ENCODE measurements around the gene ERN1. TPM values are rescaled to one million over a fixed set of nuclear protein-coding genes. Genes with fewer than 3 reads are reported as not detected.
A peak's percentile ranks its signal among the peaks of the same experiment; 100 is the strongest.

ERN1 gene
- total and polyA plus RNA-seq, 2 donors (not counting 3 experiments of a cell fraction or from before 2014, with no cell fraction given), result 9.1 to 21.5 TPM

GRCh38 chr17:64153565-64154312 lies 23.8 kb upstream of the ERN1 start:
- no peak overlapping the region for H3K9ac ChIP-seq (replicated peaks; ENCODE audit: extremely low read depth, insufficient read depth, low read length)
- H3K27me3 ChIP-seq (ENCODE audit: control insufficient read depth in 2 of 2, insufficient read depth in 2 of 2, low read length in 2 of 2), result no peaks in the 10 kb centered on the region
- DNase-seq (ENCODE audit: low read depth, low spot score), result no peak
- BruUV-seq (replicated peaks), result no TSS peak
- no peak overlapping the region for H3K4me3 ChIP-seq (replicated peaks in 1 of 3; ENCODE audit: insufficient read depth in 1 of 3, low read depth in 1 of 3, low read length in 3 of 3)
- no peaks in the 10 kb centered on the region for H4K20me1 ChIP-seq (replicated peaks; ENCODE audit: control insufficient read depth, extremely low read depth, insufficient read depth, low read length)
- H3K36me3 ChIP-seq (ENCODE audit: control insufficient read depth in 2 of 2, extremely low read depth in 1 of 2, insufficient read depth in 2 of 2, low read length in 2 of 2), result peaks cover 2 to 4% of the 10 kb centered on the region in 2 experiments
- H3K4me1 ChIP-seq (ENCODE audit: control insufficient read depth, extremely low read depth, insufficient read depth, low read length), result peaks cover 21% of the 10 kb centered on the region
- no peak overlapping the region for H2AFZ ChIP-seq (ENCODE audit: low read depth, low read length)
- no peak overlapping the region for H3K27ac ChIP-seq (ENCODE audit: insufficient read depth, low read depth, low read length)
- FAIRE-seq, result no peak
- dilution Hi-C loops (cut with MboI; ENCODE audit: extremely low pct_ligation_motif_present, low sequenced_read_pairs) (no loop called here), intact Hi-C loops (cut with micrococcal nuclease) (no loop called here)
- H3K9me1 ChIP-seq (replicated peaks; ENCODE audit: control insufficient read depth, extremely low read depth, insufficient read depth, low read length), result no peaks in the 10 kb centered on the region
- ChIA-PET POLR2A (interaction anchor here (0.6 kb wide), 1 partner anchor 133 kb away, joined by 5 read pairs; the partner anchor contains the start of gene ICAM2), CTCF (interaction anchor here (1.3 to 2.2 kb wide), 2 partner anchors 12 to 128 kb away, joined by 3 to 6 read pairs; no protein-coding TSS in a partner anchor)
- no peaks in the 10 kb centered on the region for H3K9me3 ChIP-seq (replicated peaks; ENCODE audit: control insufficient read depth, insufficient read depth, low read length)
- no peak for TF ChIP-seq JUN (IDR thresholded peaks at IDR 0.05; ENCODE audit: borderline replicate concordance, insufficient read depth, insufficient read length, low read depth)
- no peak for TF ChIP-seq POLR2AphosphoS5 (IDR thresholded peaks at IDR 0.05; ENCODE audit: insufficient read depth, low read depth, low read length)
- H3K4me2 ChIP-seq (ENCODE audit: insufficient read depth, low read length), result no peak overlapping the region
- H3K79me2 ChIP-seq (ENCODE audit: control insufficient read depth, insufficient read depth, low read length), result no peaks in the 10 kb centered on the region

GRCh38 chr17:64152428-64153125 lies 22.6 kb upstream of the ERN1 start:
- H3K27me3 ChIP-seq (ENCODE audit: control insufficient read depth in 2 of 2, insufficient read depth in 2 of 2, low read length in 2 of 2), result no peaks in the 10 kb centered on the region
- POLR2A ChIA-PET, result no interaction called here
- no peaks in the 10 kb centered on the region for H3K9me3 ChIP-seq (replicated peaks; ENCODE audit: control insufficient read depth, insufficient read depth, low read length)
- no peaks in the 10 kb centered on the region for H3K9me1 ChIP-seq (replicated peaks; ENCODE audit: control insufficient read depth, extremely low read depth, insufficient read depth, low read length)
- no TSS peak for BruUV-seq (replicated peaks)
- H3K36me3 ChIP-seq (ENCODE audit: control insufficient read depth in 2 of 2, extremely low read depth in 1 of 2, insufficient read depth in 2 of 2, low read length in 2 of 2), result peaks cover 2 to 9% of the 10 kb centered on the region in 2 experiments
- CTCF ChIA-PET, result interaction anchor here (0.7 to 1.7 kb wide), 5 partner anchors 18 to 130 kb away, joined by 3 to 6 read pairs (median 4); no protein-coding TSS in a partner anchor
- H3K4me1 ChIP-seq (ENCODE audit: control insufficient read depth, extremely low read depth, insufficient read depth, low read length), result peaks cover 28% of the 10 kb centered on the region
- no peak overlapping the region for H3K4me2 ChIP-seq (ENCODE audit: insufficient read depth, low read length)
- DNase-seq (ENCODE audit: low read depth, low spot score), result peak; percentile 96
- TF ChIP-seq POLR2A (IDR thresholded peaks at IDR 0.05; ENCODE audit: low read depth, low read length), result no peak
- no peak for TF ChIP-seq EZH2 (IDR thresholded peaks at IDR 0.05; ENCODE audit: borderline replicate concordance, low read depth, low read length, severe bottlenecking)
- TF ChIP-seq POLR2AphosphoS5 (IDR thresholded peaks at IDR 0.05; ENCODE audit: insufficient read depth, low read depth, low read length), result no peak
- TF ChIP-seq MAX (IDR thresholded peaks at IDR 0.05; ENCODE audit: insufficient read depth, insufficient read length), result no peak
- no peak for TF ChIP-seq FOS (IDR thresholded peaks at IDR 0.05; ENCODE audit: borderline replicate concordance, insufficient read depth, low read length)
- TF ChIP-seq GATA2 (IDR thresholded peaks at IDR 0.05; ENCODE audit: insufficient read depth, insufficient read length, low read depth, low read length), result no peak
- TF ChIP-seq MYC (IDR thresholded peaks at IDR 0.05; ENCODE audit: low read depth, low read length), result no peak
- TF ChIP-seq CTCF (IDR thresholded peaks at IDR 0.05; ENCODE audit: extremely low read depth in 1 of 2, insufficient read depth in 1 of 2, low read depth in 1 of 2, low read length in 2 of 2), result no peak
- no peak for TF ChIP-seq JUN (IDR thresholded peaks at IDR 0.05; ENCODE audit: borderline replicate concordance, insufficient read depth, insufficient read length, low read depth)
- H3K27ac ChIP-seq (ENCODE audit: insufficient read depth, low read depth, low read length), result peak overlapping the region; percentile 32
- FAIRE-seq, result no peak
- no peaks in the 10 kb centered on the region for H4K20me1 ChIP-seq (replicated peaks; ENCODE audit: control insufficient read depth, extremely low read depth, insufficient read depth, low read length)
- dilution Hi-C loops (cut with MboI; ENCODE audit: extremely low pct_ligation_motif_present, low sequenced_read_pairs), result no loop called here
- H3K79me2 ChIP-seq (ENCODE audit: control insufficient read depth, insufficient read depth, low read length), result no peaks in the 10 kb centered on the region
- H3K4me3 ChIP-seq (replicated peaks in 1 of 3; ENCODE audit: insufficient read depth in 1 of 3, low read depth in 1 of 3, low read length in 3 of 3), result no peak overlapping the region
- no peak overlapping the region for H2AFZ ChIP-seq (ENCODE audit: low read depth, low read length)
- intact Hi-C loops (cut with micrococcal nuclease), result no loop called here
- no peak overlapping the region for H3K9ac ChIP-seq (replicated peaks; ENCODE audit: extremely low read depth, insufficient read depth, low read length)
